Chondrocyte (in vitro differentiated cells): ENCODE data around the gene AQP3. TPM values are rescaled to one million over a fixed set of nuclear protein-coding genes. Genes with fewer than 3 reads are reported as not detected.

ENCODE experiments used
- DNase-seq: peaks from one replicate; pipeline ENCODE4 v3.0.0; 2021; ENCODE audit warnings: mixed read lengths, low spot score
- H3K27ac Mint-ChIP-seq: one replicate; pipeline ENCODE4 v1.8.0; 2021; ENCODE audit warnings: mild to moderate bottlenecking, moderate library complexity, mixed read lengths; ENCODE audit not compliant: unreplicated experiment
- H3K27me3 Mint-ChIP-seq: 2 replicates; pipeline ENCODE4 v1.8.0; 2021; ENCODE audit warnings: low read depth, mixed read lengths
- H3K36me3 Mint-ChIP-seq: 2 replicates; pipeline ENCODE4 v1.8.0; 2021; ENCODE audit warnings: low read depth, mixed read lengths
- H3K4me1 Mint-ChIP-seq: 2 replicates; pipeline ENCODE4 v1.8.0; 2021; ENCODE audit warnings: low read depth, mild to moderate bottlenecking, mixed read lengths
- H3K4me3 Mint-ChIP-seq: one replicate; pipeline ENCODE4 v1.8.0; 2021; ENCODE audit warnings: mild to moderate bottlenecking, moderate library complexity, mixed read lengths; ENCODE audit not compliant: unreplicated experiment
- H3K9me3 Mint-ChIP-seq: 2 replicates; pipeline ENCODE4 v1.8.0; 2021; ENCODE audit warnings: low read depth, mixed read lengths
- CTCF ChIP-seq: fragments of 200-600 bp; sonication (generic); IDR thresholded peaks from 2 replicates; pipeline ENCODE4 v1.5.0; 2021; ENCODE audit warnings: antibody characterized with exemption, mild to moderate bottlenecking, moderate library complexity
- total RNA-seq: library from RNA; stranded (reverse); gene quantifications from 3 replicates; pipeline ENCODE4 v1.2.1, GENCODE V29; 2021

AQP3 gene
- total RNA-seq, 1 donor from 2014 or later, result 3.6 TPM

GRCh38 chr9:33471361-33471760, 24.0 kb upstream of the AQP3 start:
- H3K4me1 Mint-ChIP-seq, result peaks cover 30% of the 10 kb centered on the region
- peaks cover 21% of the 10 kb centered on the region for H3K36me3 Mint-ChIP-seq
- H3K27ac Mint-ChIP-seq, result no peak overlapping the region
- no peak for DNase-seq
- H3K9me3 Mint-ChIP-seq, result no peaks in the 10 kb centered on the region
- no peak for TF ChIP-seq CTCF
- H3K4me3 Mint-ChIP-seq, result no peak overlapping the region
- no peaks in the 10 kb centered on the region for H3K27me3 Mint-ChIP-seq

GRCh38 chr9:33469891-33470290, 22.5 kb upstream of the AQP3 start:
- Mint-ChIP-seq H3K4me3 (no peak overlapping the region), H3K4me1 (peaks cover 30% of the 10 kb centered on the region), H3K9me3 (no peaks in the 10 kb centered on the region), H3K27ac (peak overlapping the region; percentile 50), H3K36me3 (peaks cover 31% of the 10 kb centered on the region), H3K27me3 (no peaks in the 10 kb centered on the region)
- TF ChIP-seq CTCF, result no peak
- DNase-seq, result peak; percentile 59

GRCh38 chr9:33468797-33469621, 21.6 kb upstream of the AQP3 start:
- peak; percentile 73 for DNase-seq
- TF ChIP-seq CTCF, result no peak
- Mint-ChIP-seq H3K9me3 (no peaks in the 10 kb centered on the region), H3K4me3 (no peak overlapping the region), H3K27me3 (no peaks in the 10 kb centered on the region), H3K27ac (no peak overlapping the region), H3K36me3 (peaks cover 39% of the 10 kb centered on the region), H3K4me1 (peaks cover 24% of the 10 kb centered on the region)

GRCh38 chr9:33468215-33468730, 20.9 kb upstream of the AQP3 start:
- Mint-ChIP-seq H3K4me3 (no peak overlapping the region), H3K36me3 (peaks cover 45% of the 10 kb centered on the region), H3K27me3 (no peaks in the 10 kb centered on the region), H3K27ac (no peak overlapping the region), H3K4me1 (peaks cover 21% of the 10 kb centered on the region), H3K9me3 (no peaks in the 10 kb centered on the region)
- no peak for TF ChIP-seq CTCF
- DNase-seq, result peak; percentile 47

GRCh38 chr9:33467526-33467925, 20.1 kb upstream of the AQP3 start:
- H3K9me3 Mint-ChIP-seq, result no peaks in the 10 kb centered on the region
- H3K36me3 Mint-ChIP-seq, result peaks cover 49% of the 10 kb centered on the region
- H3K4me1 Mint-ChIP-seq, result peaks cover 14% of the 10 kb centered on the region
- DNase-seq, result peak; percentile 54
- no peak for TF ChIP-seq CTCF
- no peaks in the 10 kb centered on the region for H3K27me3 Mint-ChIP-seq
- no peak overlapping the region for H3K4me3 Mint-ChIP-seq
- no peak overlapping the region for H3K27ac Mint-ChIP-seq
